B cell (primary cell): ENCODE data around the gene CALN1. TPM values are rescaled to one million over a fixed set of nuclear protein-coding genes. Genes with fewer than 3 reads are reported as not detected.

Experiments used
- ATAC-seq: fragments of 200-7000 bp; cut with Tn5 transposase; one replicate; pipeline ENCODE4 v1.10.0; 2021; ENCODE audit warnings: low read depth, mild to moderate bottlenecking, moderate number of reproducible peaks, moderate library complexity
- CTCF ChIA-PET: fragments of 350-600 bp; sonication (Branson Sonifier 250); formaldehyde crosslinking; loops from one replicate; lab custom pipeline; 2021; ENCODE audit warnings: antibody characterized with exemption, inconsistent platforms; lab: Charles Lee
- POLR2A ChIA-PET: fragments of 350-600 bp; sonication (Branson Sonifier 250); formaldehyde crosslinking; loops from one replicate; lab custom pipeline; 2021; ENCODE audit warnings: antibody characterized with exemption; lab: Charles Lee
- DNase-seq: peaks from one replicate; pipeline ENCODE4 v3.0.0; 2013
- H2AFZ ChIP-seq: 2 replicates; pipeline ENCODE4 v1.6.1; 2012; ENCODE audit warnings: mild to moderate bottlenecking, low read depth, low read length; ENCODE audit not compliant: insufficient read depth, poor library complexity, severe bottlenecking
- H3K27ac ChIP-seq, 2 donors: 1 replicate in 1 of 2; 2 replicates in 1 of 2; pipeline ENCODE4 v1.5.1; 2012 to 2013; ENCODE audit warnings: low read length in 2 of 2, mild to moderate bottlenecking in 2 of 2, moderate library complexity in 1 of 2
- H3K27me3 ChIP-seq, 4 experiments: fragments of 200-600 bp in 1 of 4; sonication (generic) in 1 of 4; replicated peaks in 1 of 4; 1 replicate in 2 of 4; 2 replicates in 2 of 4; pipeline versions ENCODE4 v1.6.1 to v1.7.0; 2013 to 2016; ENCODE audit warnings: low read length in 3 of 4, mild to moderate bottlenecking in 2 of 4, mixed read lengths in 1 of 4, moderate library complexity in 1 of 4; ENCODE audit not compliant: insufficient read depth in 4 of 4, control insufficient read depth in 3 of 4; ENCODE audit errors: control extremely low read depth in 1 of 4
- H3K36me3 ChIP-seq, 2 experiments: replicated peaks in 1 of 2; 1 replicate in 1 of 2; 2 replicates in 1 of 2; pipeline versions ENCODE4 v1.6.1 to v1.7.1; 2013; ENCODE audit warnings: low read length in 1 of 2; ENCODE audit not compliant: insufficient read depth in 2 of 2, control insufficient read depth in 1 of 2; ENCODE audit errors: control extremely low read depth in 1 of 2, extremely low read depth in 1 of 2
- H3K4me1 ChIP-seq, 2 donors: fragments of 200-600 bp in 1 of 2; sonication (generic) in 1 of 2; 1 replicate in 1 of 2; 2 replicates in 1 of 2; pipeline versions ENCODE4 v1.5.1 to v1.6.1; 2013 to 2017; ENCODE audit warnings: low read length in 2 of 2; ENCODE audit not compliant: control insufficient read depth in 2 of 2, insufficient read depth in 2 of 2
- H3K4me2 ChIP-seq: replicated peaks from 2 replicates; pipeline ENCODE3; 2012; ENCODE audit warnings: mild to moderate bottlenecking, low read depth, low read length; ENCODE audit not compliant: poor library complexity, severe bottlenecking
- H3K4me3 ChIP-seq, 5 experiments: fragments of 200-600 bp in 1 of 5; sonication (generic) in 1 of 5; 1 replicate in 3 of 5; 2 replicates in 2 of 5; pipeline versions ENCODE4 v1.5.1 to v1.7.0; 2011 to 2016; ENCODE audit warnings: low read length in 4 of 5, mild to moderate bottlenecking in 4 of 5, low read depth in 2 of 5, control low read depth in 1 of 5, moderate library complexity in 1 of 5; ENCODE audit not compliant: insufficient read depth in 1 of 5; ENCODE audit errors: control extremely low read depth in 1 of 5, extremely low read depth in 1 of 5
- H3K79me2 ChIP-seq: fragments of 200-600 bp; sonication (generic); one replicate; pipeline ENCODE4 v1.6.0; 2016; ENCODE audit warnings: low read length; ENCODE audit not compliant: control insufficient read depth, insufficient read depth
- H3K9ac ChIP-seq: fragments of 200-600 bp; sonication (generic); 2 replicates; pipeline ENCODE4 v1.6.1; 2017; ENCODE audit warnings: mild to moderate bottlenecking, low read length, moderate library complexity
- H3K9me3 ChIP-seq, 3 donors: one replicate each; pipeline versions ENCODE4 v1.6.1 to v1.7.1; 2013; ENCODE audit warnings: low read length in 2 of 3; ENCODE audit not compliant: control insufficient read depth in 2 of 3, insufficient read depth in 1 of 3; ENCODE audit errors: control extremely low read depth in 1 of 3
- H4K20me1 ChIP-seq: 2 replicates; pipeline ENCODE4 v1.6.0; 2012; ENCODE audit warnings: mild to moderate bottlenecking, low read length; ENCODE audit not compliant: insufficient read depth, control insufficient read depth, poor library complexity, severe bottlenecking
- H3K27ac Mint-ChIP-seq: one replicate; pipeline ENCODE4 v1.8.0; 2021; ENCODE audit warnings: mixed read lengths
- H3K27me3 Mint-ChIP-seq: one replicate; pipeline ENCODE4 v1.8.0; 2021; ENCODE audit warnings: mixed read lengths
- H3K4me1 Mint-ChIP-seq: one replicate; pipeline ENCODE4 v1.8.0; 2021; ENCODE audit warnings: mixed read lengths
- H3K4me3 Mint-ChIP-seq: one replicate; pipeline ENCODE4 v1.8.0; 2021; ENCODE audit warnings: mixed read lengths
- H3K9me3 Mint-ChIP-seq: one replicate; pipeline ENCODE4 v1.8.0; 2022; ENCODE audit warnings: mixed read lengths; ENCODE audit not compliant: insufficient read depth
- EZH2 ChIP-seq: IDR thresholded peaks from 2 replicates; pipeline ENCODE4 v1.6.1; 2012; ENCODE audit warnings: borderline replicate concordance, low read depth, mild to moderate bottlenecking, moderate library complexity, low read length; ENCODE audit not compliant: insufficient read depth, poor library complexity, severe bottlenecking
- WGBS: methylation state at CpG from one replicate; pipeline ENCODE4 v1.1.5; 2013; ENCODE audit warnings: missing lambda C conversion rate; ENCODE audit not compliant: insufficient coverage; 5-methylcytosine and 5-hydroxymethylcytosine counted together
- intact Hi-C: fragments of 100-400 bp; cut with micrococcal nuclease; formaldehyde crosslinking; loops from one replicate; pipeline ENCODE4 v1.10.0; 2022
- polyA plus RNA-seq: library from polyadenylated mRNA; depleted of rRNA; stranded (reverse); fragments of >200 nt; gene quantifications from 2 replicates; pipeline ENCODE4 v1.2.3, GENCODE V29; 2012
- total RNA-seq, 2 donors: library from RNA; stranded (reverse); fragments of 120-200 nt in 1 of 2; gene quantifications; 1 replicate in 1 of 2; 2 replicates in 1 of 2; pipeline versions ENCODE4 v1.2.3 to v1.2.4, GENCODE V29; 2013 to 2022
- TF ChIP-seq, protein P1 (sequence below): fragments of 200-600 bp; IDR thresholded peaks from one replicate; pipeline ENCODE4 v1.8.0; 2022; ENCODE audit warnings: antibody characterized with exemption, mild to moderate bottlenecking

CALN1 gene
- total and polyA plus RNA-seq, 2 donors (not counting 1 experiment from before 2014, with no cell fraction given): not detected

DNA sequence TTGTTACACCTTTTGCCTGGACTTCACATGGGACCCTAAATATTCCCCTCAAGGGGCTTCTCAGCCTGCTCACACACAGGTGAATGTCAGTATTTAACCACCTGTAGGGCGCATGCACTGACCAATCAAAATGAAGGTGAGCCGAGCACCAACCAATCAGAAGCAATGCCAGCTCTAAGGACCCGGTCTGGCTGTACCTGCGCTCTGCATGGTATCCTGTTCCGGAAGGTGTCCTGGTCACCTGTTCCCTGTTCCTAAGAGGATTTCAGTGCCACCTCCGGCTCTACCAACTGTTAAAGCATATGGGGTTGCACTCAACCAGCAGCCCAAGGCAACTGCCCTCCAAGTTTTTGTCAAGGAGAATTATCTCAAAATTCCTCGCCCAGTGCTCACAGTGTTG is 18.4 kb upstream of the CALN1 start:
- intact Hi-C loops: no loop called here
- WGBS: 98% methylated on average over 6 of the region's 7 CpGs
- TF ChIP-seq, protein P1, sequence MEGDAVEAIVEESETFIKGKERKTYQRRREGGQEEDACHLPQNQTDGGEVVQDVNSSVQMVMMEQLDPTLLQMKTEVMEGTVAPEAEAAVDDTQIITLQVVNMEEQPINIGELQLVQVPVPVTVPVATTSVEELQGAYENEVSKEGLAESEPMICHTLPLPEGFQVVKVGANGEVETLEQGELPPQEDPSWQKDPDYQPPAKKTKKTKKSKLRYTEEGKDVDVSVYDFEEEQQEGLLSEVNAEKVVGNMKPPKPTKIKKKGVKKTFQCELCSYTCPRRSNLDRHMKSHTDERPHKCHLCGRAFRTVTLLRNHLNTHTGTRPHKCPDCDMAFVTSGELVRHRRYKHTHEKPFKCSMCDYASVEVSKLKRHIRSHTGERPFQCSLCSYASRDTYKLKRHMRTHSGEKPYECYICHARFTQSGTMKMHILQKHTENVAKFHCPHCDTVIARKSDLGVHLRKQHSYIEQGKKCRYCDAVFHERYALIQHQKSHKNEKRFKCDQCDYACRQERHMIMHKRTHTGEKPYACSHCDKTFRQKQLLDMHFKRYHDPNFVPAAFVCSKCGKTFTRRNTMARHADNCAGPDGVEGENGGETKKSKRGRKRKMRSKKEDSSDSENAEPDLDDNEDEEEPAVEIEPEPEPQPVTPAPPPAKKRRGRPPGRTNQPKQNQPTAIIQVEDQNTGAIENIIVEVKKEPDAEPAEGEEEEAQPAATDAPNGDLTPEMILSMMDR: no peak
- TF ChIP-seq EZH2: no peak
- POLR2A ChIA-PET: no interaction called here
- H3K4me3 Mint-ChIP-seq: no peak overlapping the region
- Histone ChIP-seq H3K9me3 (no peaks in the 10 kb centered on the region), H4K20me1 (no peaks in the 10 kb centered on the region), H3K27ac (no peak overlapping the region), H3K4me2 (no peak overlapping the region), H3K79me2 (no peaks in the 10 kb centered on the region), H3K4me3 (no peak overlapping the region), H3K36me3 (no peaks in the 10 kb centered on the region), H3K4me1 (no peaks in the 10 kb centered on the region), H3K9ac (no peak overlapping the region), H2AFZ (no peak overlapping the region), H3K27me3 (no peaks in the 10 kb centered on the region)
- H3K27me3 Mint-ChIP-seq: peaks cover 8% of the 10 kb centered on the region
- ATAC-seq (no peak), DNase-seq (no peak)
- CTCF ChIA-PET: no interaction called here
- H3K27ac Mint-ChIP-seq: no peak overlapping the region
- no peaks in the 10 kb centered on the region for H3K4me1 Mint-ChIP-seq
- H3K9me3 Mint-ChIP-seq: no peaks in the 10 kb centered on the region

- no peak overlapping the region for H3K27ac Mint-ChIP-seq
- TF ChIP-seq, protein P1: no peak
- no peak for TF ChIP-seq EZH2
- ATAC-seq: no peak
- Histone ChIP-seq H4K20me1 (no peaks in the 10 kb centered on the region), H3K4me3 (no peak overlapping the region), H3K4me1 (no peaks in the 10 kb centered on the region), H3K27me3 (no peaks in the 10 kb centered on the region), H2AFZ (no peak overlapping the region), H3K9ac (no peak overlapping the region), H3K79me2 (no peaks in the 10 kb centered on the region), H3K4me2 (no peak overlapping the region), H3K36me3 (no peaks in the 10 kb centered on the region), H3K27ac (no peak overlapping the region), H3K9me3 (no peaks in the 10 kb centered on the region)
- ChIA-PET CTCF (no interaction called here), POLR2A (no interaction called here)
- no peaks in the 10 kb centered on the region for H3K9me3 Mint-ChIP-seq
- DNase-seq: no peak
- peaks cover 8% of the 10 kb centered on the region for H3K27me3 Mint-ChIP-seq
- intact Hi-C loops: no loop called here
- no peaks in the 10 kb centered on the region for H3K4me1 Mint-ChIP-seq
- no CpG with 5 or more reads among the region's 5 CpGs for WGBS
- H3K4me3 Mint-ChIP-seq: no peak overlapping the region
Observed at GRCh38 chr7:72429316-72429715, 17.2 kb upstream of the CALN1 start.
